Measurements from ENCODE around the gene MAEA. TPM values are rescaled to one million over a fixed set of nuclear protein-coding genes. Genes with fewer than 3 reads are reported as not detected.

Gene MAEA
- total RNA-seq, 1 experiment from 2014 or later, result 81.1 TPM

- H3K4me3 Mint-ChIP-seq (ENCODE audit: unreplicated experiment), result no peak overlapping the region
- H3K36me3 Mint-ChIP-seq (ENCODE audit: insufficient read depth, unreplicated experiment), result no peaks in the 10 kb centered on the region
- no peak overlapping the region for H3K4me3 ChIP-seq (ENCODE audit: low read depth, low read length)
- DNase-seq, result no peak
- intact Hi-C loops (cut with micrococcal nuclease; ENCODE audit: unreplicated experiment), result no loop called here
- no TSS peak for BruUV-seq (replicated peaks)
- POLR2A ChIA-PET, result no interaction called here
- no peaks in the 10 kb centered on the region for H3K4me1 Mint-ChIP-seq (ENCODE audit: low read depth, unreplicated experiment)
- no peaks in the 10 kb centered on the region for H3K9me3 Mint-ChIP-seq (ENCODE audit: unreplicated experiment)
- no peak overlapping the region for H3K27ac Mint-ChIP-seq (ENCODE audit: unreplicated experiment)
- peaks cover 5% of the 10 kb centered on the region for H3K27me3 Mint-ChIP-seq (ENCODE audit: insufficient read depth, unreplicated experiment)
- H3K4me1 ChIP-seq, result no peaks in the 10 kb centered on the region
- no peaks in the 10 kb centered on the region for H3K36me3 ChIP-seq (ENCODE audit: control insufficient read depth, insufficient read depth, low read length)
- no peaks in the 10 kb centered on the region for H3K27me3 ChIP-seq (replicated peaks; ENCODE audit: control insufficient read depth, insufficient read depth, low read length)
- H3K9me3 ChIP-seq, result no peaks in the 10 kb centered on the region
- CTCF ChIA-PET, result no interaction called here
- TF ChIP-seq CTCF (IDR thresholded peaks at IDR 0.05; ENCODE audit: insufficient read depth in 1 of 2, low read depth in 1 of 2, low read length in 1 of 2, severe bottlenecking in 1 of 2, unreplicated experiment in 1 of 2), result no peak
These were observed 12.7 kb upstream of the MAEA start for GRCh38 chr4:1276984-1277383.

GRCh38 chr4:1277667-1278665 lies 11.7 kb upstream of the MAEA start:
- no peaks in the 10 kb centered on the region for H3K9me3 ChIP-seq
- no TSS peak for BruUV-seq (replicated peaks)
- intact Hi-C loops (cut with micrococcal nuclease; ENCODE audit: unreplicated experiment), result no loop called here
- no peaks in the 10 kb centered on the region for H3K36me3 ChIP-seq (ENCODE audit: control insufficient read depth, insufficient read depth, low read length)
- Mint-ChIP-seq H3K4me3 (ENCODE audit: unreplicated experiment) (no peak overlapping the region), H3K36me3 (ENCODE audit: insufficient read depth, unreplicated experiment) (no peaks in the 10 kb centered on the region), H3K4me1 (ENCODE audit: low read depth, unreplicated experiment) (no peaks in the 10 kb centered on the region), H3K27ac (ENCODE audit: unreplicated experiment) (no peak overlapping the region), H3K9me3 (ENCODE audit: unreplicated experiment) (no peaks in the 10 kb centered on the region), H3K27me3 (ENCODE audit: insufficient read depth, unreplicated experiment) (peaks cover 5% of the 10 kb centered on the region)
- H3K4me1 ChIP-seq, result no peaks in the 10 kb centered on the region
- no peaks in the 10 kb centered on the region for H3K27me3 ChIP-seq (replicated peaks; ENCODE audit: control insufficient read depth, insufficient read depth, low read length)
- no peak for TF ChIP-seq CTCF (IDR thresholded peaks at IDR 0.05; ENCODE audit: insufficient read depth in 1 of 2, low read depth in 1 of 2, low read length in 1 of 2, severe bottlenecking in 1 of 2, unreplicated experiment in 1 of 2)
- POLR2A ChIA-PET, result no interaction called here
- CTCF ChIA-PET, result no interaction called here
- DNase-seq, result no peak
- H3K4me3 ChIP-seq (ENCODE audit: low read depth, low read length), result no peak overlapping the region

GRCh38 chr4:1279253-1279652 lies 10.4 kb upstream of the MAEA start:
- CTCF ChIA-PET, result no interaction called here
- no peaks in the 10 kb centered on the region for H3K9me3 Mint-ChIP-seq (ENCODE audit: unreplicated experiment)
- H3K4me3 Mint-ChIP-seq (ENCODE audit: unreplicated experiment), result no peak overlapping the region
- POLR2A ChIA-PET, result no interaction called here
- Histone ChIP-seq H3K9me3 (no peaks in the 10 kb centered on the region), H3K4me1 (no peaks in the 10 kb centered on the region), H3K4me3 (ENCODE audit: low read depth, low read length) (no peak overlapping the region), H3K27me3 (replicated peaks; ENCODE audit: control insufficient read depth, insufficient read depth, low read length) (no peaks in the 10 kb centered on the region), H3K36me3 (ENCODE audit: control insufficient read depth, insufficient read depth, low read length) (no peaks in the 10 kb centered on the region)
- H3K27me3 Mint-ChIP-seq (ENCODE audit: insufficient read depth, unreplicated experiment), result peaks cover 5% of the 10 kb centered on the region
- no peak for TF ChIP-seq CTCF (IDR thresholded peaks at IDR 0.05; ENCODE audit: insufficient read depth in 1 of 2, low read depth in 1 of 2, low read length in 1 of 2, severe bottlenecking in 1 of 2, unreplicated experiment in 1 of 2)
- H3K36me3 Mint-ChIP-seq (ENCODE audit: insufficient read depth, unreplicated experiment), result no peaks in the 10 kb centered on the region
- intact Hi-C loops (cut with micrococcal nuclease; ENCODE audit: unreplicated experiment), result no loop called here
- no TSS peak for BruUV-seq (replicated peaks)
- no peak for DNase-seq
- H3K4me1 Mint-ChIP-seq (ENCODE audit: low read depth, unreplicated experiment), result no peaks in the 10 kb centered on the region
- no peak overlapping the region for H3K27ac Mint-ChIP-seq (ENCODE audit: unreplicated experiment)
